Measurements from ENCODE around the gene TNFAIP6. TPM values are rescaled to one million over a fixed set of nuclear protein-coding genes. Genes with fewer than 3 reads are reported as not detected.
A peak's percentile ranks its signal among the peaks of the same experiment; 100 is the strongest.
"Not testable (repeated sequence)": the region's sequence is repeated elsewhere in the genome, so short reads cannot be mapped to it uniquely, and the experiment has no call there.

The TNFAIP6 gene
- total RNA-seq, 1 donor from 2014 or later = 4.2 TPM

- peaks cover 17% of the 10 kb centered on the region for H3K4me1 Mint-ChIP-seq (ENCODE audit: low read depth)
- H3K27ac Mint-ChIP-seq (ENCODE audit: unreplicated experiment) = no peak overlapping the region
- H3K4me3 Mint-ChIP-seq (ENCODE audit: unreplicated experiment) = no peak overlapping the region
- no peak for DNase-seq (ENCODE audit: low spot score)
- peaks cover 3% of the 10 kb centered on the region for H3K36me3 Mint-ChIP-seq (ENCODE audit: low read depth)
- H3K9me3 Mint-ChIP-seq (ENCODE audit: low read depth) = peaks cover 11% of the 10 kb centered on the region
- H3K27me3 Mint-ChIP-seq (ENCODE audit: low read depth) = no peaks in the 10 kb centered on the region
- no peak for TF ChIP-seq CTCF (IDR thresholded peaks at IDR 0.05)
Measured at GRCh38 chr2:151338115-151338514, 19.3 kb upstream of the TNFAIP6 start.

DNA sequence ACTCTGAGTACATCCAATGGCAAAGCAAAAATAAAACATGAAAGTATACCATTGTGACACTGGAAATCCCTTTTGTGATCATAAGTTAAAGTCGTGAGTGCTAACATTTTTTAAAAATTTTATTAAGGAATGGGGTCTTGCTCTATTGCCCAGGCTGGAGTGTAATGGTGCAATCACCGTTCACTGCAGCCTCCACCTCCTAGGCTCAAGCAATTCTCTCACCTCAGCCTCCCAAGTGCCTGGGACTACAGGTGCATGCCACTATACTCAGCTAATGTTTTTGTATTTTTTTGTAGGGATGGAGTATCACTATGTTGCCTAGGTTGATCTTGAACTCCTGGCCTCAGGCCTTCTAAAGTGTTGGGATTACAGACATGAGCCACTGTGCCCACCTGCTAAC lies 14.3 kb upstream of the TNFAIP6 start:
- no peak for DNase-seq (ENCODE audit: low spot score)
- Mint-ChIP-seq H3K36me3 (ENCODE audit: low read depth) (peaks cover 7% of the 10 kb centered on the region), H3K4me3 (ENCODE audit: unreplicated experiment) (no peak overlapping the region), H3K27me3 (ENCODE audit: low read depth) (no peaks in the 10 kb centered on the region), H3K4me1 (ENCODE audit: low read depth) (peaks cover 6% of the 10 kb centered on the region), H3K27ac (ENCODE audit: unreplicated experiment) (no peak overlapping the region), H3K9me3 (ENCODE audit: low read depth) (peaks cover 18% of the 10 kb centered on the region)
- no peak for TF ChIP-seq CTCF (IDR thresholded peaks at IDR 0.05)

GRCh38 chr2:151344191-151344590 lies 13.2 kb upstream of the TNFAIP6 start:
- DNase-seq (ENCODE audit: low spot score); H3K36me3 Mint-ChIP-seq (ENCODE audit: low read depth): not testable (repeated sequence)
- H3K9me3 Mint-ChIP-seq (ENCODE audit: low read depth) = peaks cover 18% of the 10 kb centered on the region

GRCh38 chr2:151344906-151345305 lies 12.5 kb upstream of the TNFAIP6 start:
- Mint-ChIP-seq H3K36me3 (ENCODE audit: low read depth) (peaks cover 7% of the 10 kb centered on the region), H3K27ac (ENCODE audit: unreplicated experiment) (no peak overlapping the region), H3K9me3 (ENCODE audit: low read depth) (peaks cover 18% of the 10 kb centered on the region), H3K27me3 (ENCODE audit: low read depth) (no peaks in the 10 kb centered on the region), H3K4me3 (ENCODE audit: unreplicated experiment) (no peak overlapping the region), H3K4me1 (ENCODE audit: low read depth) (no peaks in the 10 kb centered on the region)
- TF ChIP-seq CTCF (IDR thresholded peaks at IDR 0.05) = no peak
- no peak for DNase-seq (ENCODE audit: low spot score)

More at GRCh38 chr2:151344191-151344590, 13.2 kb upstream of the TNFAIP6 start:
- not testable (repeated sequence) for H3K4me1 Mint-ChIP-seq (ENCODE audit: low read depth); H3K27ac Mint-ChIP-seq (ENCODE audit: unreplicated experiment); H3K27me3 Mint-ChIP-seq (ENCODE audit: low read depth); H3K4me3 Mint-ChIP-seq (ENCODE audit: unreplicated experiment)

GRCh38 chr2:151347294-151347693 lies 10.1 kb upstream of the TNFAIP6 start:
- H3K27me3 Mint-ChIP-seq (ENCODE audit: low read depth) = no peaks in the 10 kb centered on the region
- H3K9me3 Mint-ChIP-seq (ENCODE audit: low read depth) = peaks cover 7% of the 10 kb centered on the region
- no peak overlapping the region for H3K27ac Mint-ChIP-seq (ENCODE audit: unreplicated experiment)
- H3K4me1 Mint-ChIP-seq (ENCODE audit: low read depth) = peaks cover 2% of the 10 kb centered on the region
- DNase-seq (ENCODE audit: low spot score) = no peak
- TF ChIP-seq CTCF (IDR thresholded peaks at IDR 0.05) = no peak
- H3K36me3 Mint-ChIP-seq (ENCODE audit: low read depth) = peaks cover 4% of the 10 kb centered on the region
- H3K4me3 Mint-ChIP-seq (ENCODE audit: unreplicated experiment) = no peak overlapping the region

- H3K27me3 Mint-ChIP-seq (ENCODE audit: low read depth) = no peaks in the 10 kb centered on the region
- H3K4me1 Mint-ChIP-seq (ENCODE audit: low read depth) = peaks cover 2% of the 10 kb centered on the region
- peaks cover 7% of the 10 kb centered on the region for H3K9me3 Mint-ChIP-seq (ENCODE audit: low read depth)
- no peak for DNase-seq (ENCODE audit: low spot score)
- no peak overlapping the region for H3K4me3 Mint-ChIP-seq (ENCODE audit: unreplicated experiment)
- H3K36me3 Mint-ChIP-seq (ENCODE audit: low read depth) = peaks cover 4% of the 10 kb centered on the region
- no peak for TF ChIP-seq CTCF (IDR thresholded peaks at IDR 0.05)
- H3K27ac Mint-ChIP-seq (ENCODE audit: unreplicated experiment) = peak overlapping the region; percentile 37
Measured at GRCh38 chr2:151347906-151348305, 9.5 kb upstream of the TNFAIP6 start.

All from chondrocyte (in vitro differentiated cells).